ENCODE measurements around the gene UNCX. TPM values are rescaled to one million over a fixed set of nuclear protein-coding genes. Genes with fewer than 3 reads are reported as not detected.
"Not testable (repeated sequence)": the region's sequence is repeated elsewhere in the genome, so short reads cannot be mapped to it uniquely, and the experiment has no call there.

The UNCX gene
- not detected in 2 replicates for total RNA-seq

- DNase-seq (ENCODE audit: low read depth in 2 of 2), result no peak
These were observed at the start of gene UNCX for GRCh38 chr7:1232623-1233332. TSS of gene UNCX (plus strand) at chr7:1232872. CDS start at chr7:1233018, 146 bp downstream.

DNA sequence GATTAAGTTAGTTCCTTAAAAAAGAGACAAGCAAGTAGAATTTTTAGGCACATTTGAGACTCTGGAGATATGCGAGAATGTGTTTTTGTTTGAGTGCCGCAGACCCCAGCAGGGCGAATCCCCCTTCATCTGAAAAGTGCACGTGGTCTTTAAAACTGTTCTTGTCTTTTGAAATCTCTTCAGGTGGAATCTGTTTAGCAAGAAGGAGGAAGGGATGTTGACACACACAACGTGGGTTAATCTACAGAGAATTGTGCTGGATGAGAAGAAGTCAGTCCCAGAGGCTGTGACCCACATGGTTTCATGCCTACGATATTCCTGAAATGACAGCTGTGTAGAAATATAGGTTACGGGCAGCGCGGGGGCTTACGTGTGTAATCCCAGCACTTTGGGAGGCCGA lies 45.5 kb upstream of the UNCX start:
- no peak for DNase-seq (ENCODE audit: low read depth in 2 of 2)

GRCh38 chr7:1188720-1189294 lies 43.9 kb upstream of the UNCX start:
- no peak for DNase-seq (ENCODE audit: low read depth in 2 of 2)

- DNase-seq (ENCODE audit: low read depth in 2 of 2), result no peak
These were observed 42.5 kb upstream of the UNCX start for GRCh38 chr7:1189986-1190772.

- DNase-seq (ENCODE audit: low read depth in 2 of 2), result peak; percentile 85 to 92
These were observed 40.4 kb upstream of the UNCX start for GRCh38 chr7:1192171-1192676.

DNA sequence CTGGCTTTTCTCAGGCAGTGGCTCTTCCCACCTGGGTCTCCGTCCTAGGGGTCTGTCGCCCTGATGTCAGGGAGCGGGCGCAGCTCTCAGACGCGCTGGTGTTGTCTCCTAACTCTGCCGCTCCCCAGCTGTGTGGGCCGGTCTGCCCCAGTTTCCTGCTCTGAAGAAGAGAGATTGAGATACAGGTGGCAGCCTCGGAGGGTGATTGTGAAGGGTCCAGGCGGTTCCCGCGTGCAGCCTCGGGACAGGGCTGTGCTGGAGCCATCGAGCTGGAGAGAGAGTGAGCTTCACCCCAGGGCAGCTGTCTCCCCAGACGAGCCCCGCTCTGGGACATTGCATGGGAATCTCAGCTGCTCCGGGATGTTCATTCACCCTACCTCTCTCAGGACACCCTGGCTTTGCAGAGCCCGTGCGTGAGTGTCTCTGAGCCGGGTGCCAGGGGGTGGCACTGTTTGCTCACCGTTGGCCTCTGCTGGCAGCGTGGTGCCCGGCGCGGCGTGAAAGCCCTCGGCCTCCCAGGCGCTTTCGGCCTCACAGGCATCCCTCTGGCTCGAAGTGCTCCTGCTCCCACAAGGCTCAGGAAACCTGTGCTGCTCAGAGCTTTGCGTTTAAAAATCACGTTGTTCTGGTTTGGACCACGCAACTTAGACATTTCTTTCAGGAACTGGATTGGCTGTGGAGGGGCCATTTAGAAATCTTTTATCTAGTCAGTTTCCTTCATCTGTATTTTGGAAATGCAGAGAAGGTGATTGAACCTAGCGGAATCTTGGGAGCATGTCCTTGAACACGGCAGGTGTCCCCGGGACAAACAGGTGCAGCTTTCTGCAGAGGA lies 38.9 kb upstream of the UNCX start:
- peak in 1 of 2 donors; percentile 65 for DNase-seq (ENCODE audit: low read depth in 2 of 2)

DNA sequence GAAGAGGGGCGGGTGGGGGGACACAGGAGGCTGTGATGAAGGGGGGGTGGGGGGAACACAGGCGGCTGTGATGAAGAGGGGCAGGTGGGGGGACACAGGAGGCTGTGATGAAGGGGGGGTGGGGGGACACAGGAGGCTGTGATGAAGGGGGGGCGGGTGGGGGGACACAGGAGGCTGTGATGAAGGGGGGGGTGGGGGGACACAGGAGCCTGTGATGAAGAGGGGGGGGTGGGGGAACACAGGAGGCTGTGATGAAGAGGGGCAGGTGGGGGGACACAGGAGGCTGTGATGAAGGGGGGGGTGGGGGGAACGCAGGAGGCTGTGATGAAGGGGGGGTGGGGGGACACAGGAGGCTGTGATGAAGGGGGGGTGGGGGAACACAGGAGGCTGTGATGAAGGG lies 36.2 kb upstream of the UNCX start:
- DNase-seq (ENCODE audit: low read depth in 2 of 2), result not testable (repeated sequence)

DNA sequence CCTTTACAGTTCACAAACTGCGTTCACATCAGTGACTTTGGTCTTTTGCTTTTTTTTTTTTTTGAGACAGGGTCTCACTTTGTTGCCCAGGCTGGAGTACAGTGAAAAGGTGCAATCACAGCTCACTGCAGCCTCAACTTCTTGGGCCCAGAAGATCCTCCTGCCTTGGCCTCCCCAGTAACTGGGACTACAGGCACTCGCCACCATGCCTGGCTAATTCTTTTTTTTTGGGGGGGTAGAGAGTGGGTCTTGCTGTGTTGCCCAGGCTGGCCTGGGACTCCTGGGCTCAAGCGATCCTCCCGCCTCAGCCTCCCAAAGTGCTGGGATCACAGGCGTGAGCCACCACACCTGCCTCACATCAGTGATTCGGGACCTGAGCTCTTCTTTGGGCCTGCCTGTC lies 35.7 kb upstream of the UNCX start:
- DNase-seq (ENCODE audit: low read depth in 2 of 2), result no peak

DNA sequence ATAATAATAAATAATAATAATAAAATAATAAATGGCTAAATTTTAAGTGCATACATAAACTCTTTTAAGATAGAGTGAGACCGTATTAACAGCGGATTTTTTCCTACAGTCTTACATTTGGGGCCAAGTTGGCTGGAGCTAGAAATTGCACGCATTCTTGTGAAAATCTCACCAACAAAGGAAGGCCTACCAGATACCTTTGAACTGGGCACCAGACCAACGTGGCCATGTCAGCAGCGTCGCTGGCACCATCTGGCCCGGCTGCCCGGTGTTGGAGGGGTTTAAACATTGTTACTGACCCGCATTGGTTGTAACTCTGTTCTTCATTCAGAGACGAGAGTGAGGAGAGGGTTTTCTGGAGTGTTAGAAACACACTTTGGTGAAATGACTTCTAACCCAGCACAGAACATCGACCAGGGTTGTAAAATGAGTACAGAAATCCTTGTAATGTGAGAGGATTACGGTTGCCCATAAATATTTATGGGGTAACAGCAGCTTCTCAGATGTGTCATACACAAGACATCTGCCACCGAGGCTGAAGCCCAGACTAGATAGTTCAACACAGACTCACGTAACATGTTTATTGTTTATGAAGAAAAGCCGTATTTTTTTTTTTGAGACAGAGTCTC lies 34.6 kb upstream of the UNCX start:
- no peak for DNase-seq (ENCODE audit: low read depth in 2 of 2)

GRCh38 chr7:1200045-1200444 lies 32.6 kb upstream of the UNCX start:
- DNase-seq (ENCODE audit: low read depth in 2 of 2), result no peak

DNA sequence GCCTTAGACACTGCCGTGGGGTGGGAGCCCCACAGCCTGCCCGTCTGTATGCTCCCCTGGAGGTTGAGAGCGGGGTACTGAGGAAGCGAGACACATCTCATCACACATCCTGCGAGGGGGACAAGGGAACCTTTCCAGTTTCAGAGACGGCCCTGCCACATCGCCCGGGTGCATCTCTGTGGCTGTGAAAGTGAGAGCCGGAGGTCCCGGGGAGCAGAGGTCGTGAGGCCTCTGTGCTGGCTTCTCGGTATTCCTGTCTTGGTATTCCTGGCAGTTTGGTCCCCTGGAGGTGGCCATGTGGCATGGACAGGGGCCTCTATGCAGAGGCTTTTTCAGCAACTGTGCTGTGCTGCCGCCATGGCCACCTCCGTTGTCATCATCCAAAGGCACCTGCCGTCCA lies 30.8 kb upstream of the UNCX start:
- DNase-seq (ENCODE audit: low read depth in 2 of 2), result no peak

DNA sequence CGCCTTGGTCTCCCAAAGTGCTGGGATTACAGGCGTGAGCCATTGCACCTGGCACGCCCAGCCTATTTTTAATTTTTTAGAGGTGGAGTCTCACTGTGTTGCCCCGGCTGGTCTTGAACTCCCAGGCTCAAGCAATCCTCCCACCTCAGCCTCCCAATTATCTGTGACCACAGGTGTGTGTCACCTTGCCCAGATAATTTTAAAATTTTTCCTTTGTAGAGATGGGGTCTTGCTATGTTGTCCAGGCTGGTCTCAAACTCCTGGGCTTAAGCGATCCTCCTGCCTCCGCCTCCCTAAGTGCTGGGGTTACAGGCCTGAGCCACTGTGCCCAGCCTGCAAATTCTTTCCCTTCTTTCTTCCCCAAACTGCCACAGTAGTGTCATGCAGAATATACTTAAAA lies 29.8 kb upstream of the UNCX start:
- not testable (repeated sequence) for DNase-seq (ENCODE audit: low read depth in 2 of 2)

DNA sequence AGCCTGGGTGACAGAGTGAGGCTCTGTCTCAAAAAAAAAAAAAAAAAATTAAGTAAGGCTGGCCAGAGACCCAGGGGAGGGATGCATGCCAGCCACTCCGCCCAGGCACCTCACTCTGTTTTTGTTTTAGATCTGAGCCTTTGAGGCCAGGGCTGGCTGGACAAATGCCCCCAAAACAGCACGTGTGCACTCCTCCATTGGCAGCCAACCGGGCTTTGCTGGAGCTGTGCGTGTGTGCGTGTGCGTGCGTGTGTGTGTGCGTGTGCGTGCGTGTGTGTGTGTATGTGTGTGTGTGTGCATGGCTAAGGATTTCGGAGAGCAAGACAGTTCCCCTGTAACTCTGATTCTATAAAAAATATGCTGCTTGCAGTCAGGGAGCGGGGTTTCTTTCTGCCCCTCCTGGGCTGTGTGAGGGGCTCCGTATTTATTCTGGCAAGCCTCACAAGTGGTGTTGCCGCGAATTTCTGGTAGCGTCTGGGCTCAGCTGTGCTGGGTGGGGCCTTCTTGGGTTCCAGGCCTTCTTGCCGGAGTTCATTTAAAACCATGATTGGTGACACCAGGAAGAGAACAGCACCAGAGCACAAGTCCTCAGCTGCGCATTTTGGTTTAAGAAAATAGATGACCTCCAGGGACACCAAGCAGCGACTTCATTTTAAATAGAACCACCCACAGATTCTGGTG lies 28.1 kb upstream of the UNCX start:
- DNase-seq (ENCODE audit: low read depth in 2 of 2), result no peak

GRCh38 chr7:1205742-1206141 lies 26.9 kb upstream of the UNCX start:
- not testable (repeated sequence) for DNase-seq (ENCODE audit: low read depth in 2 of 2)

DNA sequence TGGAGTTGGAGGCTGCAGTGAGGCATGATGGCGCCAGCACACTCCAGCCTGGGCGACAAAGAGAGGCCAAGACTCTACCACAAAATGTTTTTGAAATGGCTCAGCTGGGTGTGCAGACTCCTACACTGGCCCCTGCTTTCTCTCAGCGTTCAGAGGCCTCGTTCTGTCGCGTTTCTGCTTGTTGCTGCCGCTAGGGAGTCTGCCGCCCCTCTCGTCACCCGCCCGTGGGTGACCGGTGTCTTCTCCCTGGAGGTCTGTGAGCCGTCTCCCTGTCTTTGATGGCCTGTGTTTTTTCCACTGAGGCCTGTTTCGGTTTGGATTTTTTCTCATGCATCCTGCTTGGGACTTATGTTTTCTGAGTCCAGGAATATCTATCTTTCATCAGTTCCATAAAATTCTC lies 23.6 kb upstream of the UNCX start:
- DNase-seq (ENCODE audit: low read depth in 2 of 2), result no peak

DNA sequence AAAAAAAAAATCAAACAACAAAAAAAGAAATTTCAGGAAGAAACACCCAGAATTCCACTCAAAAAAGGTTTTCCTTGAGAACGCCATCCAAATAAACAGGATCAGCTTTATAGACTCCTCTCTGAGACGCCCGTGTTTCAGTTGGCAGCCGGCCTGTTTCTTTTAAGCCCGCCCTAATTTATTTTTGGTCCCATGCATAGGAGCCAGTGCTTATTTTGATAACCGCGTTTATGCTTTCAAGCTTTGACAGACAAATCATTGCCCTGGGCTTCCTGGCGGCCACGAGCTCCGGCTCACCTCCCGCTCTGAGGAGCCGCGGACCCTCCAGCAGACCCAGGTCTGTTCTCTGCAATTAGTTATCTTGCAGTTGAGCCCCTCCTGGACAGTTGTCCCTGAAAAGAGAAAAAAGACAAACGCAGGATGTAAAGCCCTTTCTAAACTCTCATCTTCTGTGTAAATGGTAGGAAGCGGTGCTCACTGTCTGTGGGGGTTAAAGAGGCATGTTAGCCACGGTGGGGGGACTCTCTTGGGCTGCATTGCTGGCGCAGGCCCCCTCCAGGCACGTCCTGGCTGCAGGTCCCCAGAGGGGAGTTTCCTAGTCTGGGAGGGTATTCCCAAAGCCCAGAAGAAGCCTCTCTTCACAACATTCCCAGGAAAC lies 22.2 kb upstream of the UNCX start:
- no peak for DNase-seq (ENCODE audit: low read depth in 2 of 2)

DNA sequence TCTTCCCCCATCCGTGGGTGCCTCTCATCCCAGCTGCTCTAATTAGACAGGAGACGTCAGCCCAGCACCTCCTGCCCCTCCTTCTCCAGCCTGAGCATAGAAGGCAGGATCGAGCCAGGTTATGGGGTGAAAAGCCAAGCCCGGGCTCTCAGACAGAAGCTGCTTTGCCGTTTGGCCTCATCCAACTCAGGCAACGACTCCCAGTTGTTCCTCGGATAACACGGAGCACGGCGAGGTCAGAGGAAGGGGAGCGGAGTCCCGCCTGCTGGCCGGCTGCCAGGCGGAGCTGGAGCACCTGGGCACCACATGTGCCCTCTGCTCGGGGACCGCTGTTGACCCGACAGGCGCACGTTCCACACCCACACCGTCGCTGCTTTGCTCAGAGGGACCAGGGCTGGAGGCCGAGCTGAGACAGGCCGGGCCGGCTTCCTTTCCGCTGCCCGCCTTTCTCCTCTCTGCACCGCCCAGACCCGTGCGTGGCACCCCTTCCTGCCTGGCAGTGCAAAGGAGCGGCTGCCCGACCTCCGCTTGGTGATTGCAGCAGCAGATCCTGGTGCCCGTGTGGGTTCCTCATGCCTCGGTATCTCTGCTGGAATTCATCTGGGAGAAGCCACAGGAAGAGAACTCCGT lies 21.6 kb upstream of the UNCX start:
- DNase-seq (ENCODE audit: low read depth in 2 of 2), result no peak

DNA sequence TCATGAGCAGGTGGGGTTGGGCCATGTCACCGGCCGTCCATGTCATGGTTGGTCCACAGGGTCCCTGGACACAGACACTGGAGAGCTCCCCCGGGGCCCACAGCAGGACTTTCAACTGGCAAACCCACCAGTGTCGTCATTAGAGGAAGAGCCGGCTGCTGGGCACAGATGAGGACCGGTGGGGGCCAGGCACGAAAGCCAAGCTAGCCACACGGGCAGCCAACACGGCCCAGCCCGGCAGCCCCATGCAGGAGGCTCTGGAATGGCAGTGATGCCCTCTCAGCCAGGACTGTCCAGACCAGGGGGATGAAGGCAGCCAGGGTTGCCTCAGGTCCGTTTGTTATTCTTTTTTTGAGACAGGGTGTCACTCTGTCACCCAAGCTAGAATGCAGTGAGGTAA lies 21.1 kb upstream of the UNCX start:
- no peak for DNase-seq (ENCODE audit: low read depth in 2 of 2)

DNA sequence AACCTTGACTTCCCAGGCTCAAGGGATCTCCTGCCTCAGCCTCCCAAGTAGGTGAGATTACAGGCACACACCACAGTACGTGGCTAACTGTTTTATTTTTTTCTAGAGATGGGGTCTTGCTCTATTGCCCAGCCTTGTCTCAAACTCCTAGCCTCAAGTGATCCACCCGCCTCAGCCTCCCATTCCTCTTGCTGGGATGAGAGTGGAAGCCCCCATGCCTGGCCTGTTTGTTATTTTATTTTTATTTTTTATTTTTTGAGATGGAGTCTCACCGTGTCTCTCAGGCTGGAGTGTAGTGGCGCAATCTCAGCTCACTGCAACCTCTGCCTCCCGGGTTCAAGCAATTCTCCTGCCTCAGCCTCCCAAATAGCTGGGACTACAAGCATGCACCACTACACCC lies 20.6 kb upstream of the UNCX start:
- not testable (repeated sequence) for DNase-seq (ENCODE audit: low read depth in 2 of 2)

GRCh38 chr7:1214516-1214915 lies 18.2 kb upstream of the UNCX start:
- no peak for DNase-seq (ENCODE audit: low read depth in 2 of 2)
